ENCODE measurements around the gene ITGA8.
A peak's percentile ranks its signal among the peaks of the same experiment; 100 is the strongest.

Gene ITGA8

DNA sequence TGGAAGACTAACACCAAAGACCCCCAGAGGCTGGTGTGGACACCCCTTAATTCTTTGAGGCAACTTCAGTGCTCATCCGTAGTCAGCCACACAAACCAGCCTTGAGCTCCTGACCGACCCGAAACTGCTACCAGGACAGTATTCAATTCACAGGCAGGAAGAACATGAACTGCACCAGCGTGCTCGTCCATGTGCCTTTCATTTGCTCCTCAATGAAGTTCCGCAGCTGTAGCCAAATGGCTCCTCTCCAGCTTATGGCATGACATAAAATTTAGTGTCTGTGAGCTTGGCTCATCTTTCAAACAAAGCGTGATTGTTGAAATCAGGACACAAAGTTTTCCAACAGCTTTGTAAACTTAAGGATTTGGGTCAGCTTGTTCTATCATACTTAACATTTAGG is 204.5 kb downstream of the ITGA8 start:
- TF ChIP-seq, protein P1, sequence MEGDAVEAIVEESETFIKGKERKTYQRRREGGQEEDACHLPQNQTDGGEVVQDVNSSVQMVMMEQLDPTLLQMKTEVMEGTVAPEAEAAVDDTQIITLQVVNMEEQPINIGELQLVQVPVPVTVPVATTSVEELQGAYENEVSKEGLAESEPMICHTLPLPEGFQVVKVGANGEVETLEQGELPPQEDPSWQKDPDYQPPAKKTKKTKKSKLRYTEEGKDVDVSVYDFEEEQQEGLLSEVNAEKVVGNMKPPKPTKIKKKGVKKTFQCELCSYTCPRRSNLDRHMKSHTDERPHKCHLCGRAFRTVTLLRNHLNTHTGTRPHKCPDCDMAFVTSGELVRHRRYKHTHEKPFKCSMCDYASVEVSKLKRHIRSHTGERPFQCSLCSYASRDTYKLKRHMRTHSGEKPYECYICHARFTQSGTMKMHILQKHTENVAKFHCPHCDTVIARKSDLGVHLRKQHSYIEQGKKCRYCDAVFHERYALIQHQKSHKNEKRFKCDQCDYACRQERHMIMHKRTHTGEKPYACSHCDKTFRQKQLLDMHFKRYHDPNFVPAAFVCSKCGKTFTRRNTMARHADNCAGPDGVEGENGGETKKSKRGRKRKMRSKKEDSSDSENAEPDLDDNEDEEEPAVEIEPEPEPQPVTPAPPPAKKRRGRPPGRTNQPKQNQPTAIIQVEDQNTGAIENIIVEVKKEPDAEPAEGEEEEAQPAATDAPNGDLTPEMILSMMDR (conservative IDR thresholded peaks at IDR 0.05; ENCODE audit: control insufficient read depth, insufficient read depth, low read depth, low read length): no peak
- peak; percentile 75 for DNase-seq (ENCODE audit: low read depth)
- no peak overlapping the region for H3K4me3 ChIP-seq (ENCODE audit: control insufficient read depth, low read depth, low read length)

DNA sequence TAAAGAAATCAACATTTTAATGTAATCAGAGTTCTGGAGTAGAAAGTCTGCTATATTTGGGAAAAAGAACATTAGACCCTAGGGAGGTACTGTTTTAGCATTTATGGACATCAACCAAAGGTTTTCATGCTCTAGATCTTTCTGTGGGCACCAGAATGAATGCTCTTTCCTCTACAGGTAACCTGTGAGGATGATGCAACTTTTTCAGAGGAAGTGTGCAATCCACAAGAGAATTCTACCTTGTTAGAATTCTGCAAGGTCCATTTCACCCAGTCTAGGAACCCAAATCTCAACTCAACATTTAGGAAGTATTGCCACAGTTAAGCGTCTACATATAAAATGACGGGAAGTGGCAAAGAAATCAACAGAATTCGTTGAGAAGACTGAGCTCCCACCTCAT is 208.8 kb downstream of the ITGA8 start:
- TF ChIP-seq, protein P1 (conservative IDR thresholded peaks at IDR 0.05; ENCODE audit: control insufficient read depth, insufficient read depth, low read depth, low read length): no peak
- no peak overlapping the region for H3K4me3 ChIP-seq (ENCODE audit: control insufficient read depth, low read depth, low read length)
- DNase-seq (ENCODE audit: low read depth): no peak

DNA sequence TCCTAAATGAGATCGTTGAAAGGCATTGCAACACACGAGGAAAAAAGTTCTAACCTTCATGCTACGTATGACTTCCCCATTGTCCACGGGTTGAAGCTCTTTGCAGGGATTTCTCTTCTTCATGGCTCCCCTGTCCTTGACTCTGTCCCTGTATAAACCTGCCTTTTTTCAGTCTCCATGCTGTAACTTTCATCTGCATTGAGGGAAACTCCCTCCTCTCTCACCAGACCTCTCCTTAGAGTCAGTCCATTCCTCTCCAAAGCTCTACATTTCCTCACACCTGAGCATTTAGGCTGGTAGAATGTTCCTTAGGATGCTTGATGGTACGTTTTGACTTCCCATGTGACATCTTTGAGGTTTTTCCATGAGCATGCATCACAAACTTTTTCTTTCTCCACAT is 214.4 kb downstream of the ITGA8 start:
- TF ChIP-seq, protein P1 (conservative IDR thresholded peaks at IDR 0.05; ENCODE audit: control insufficient read depth, insufficient read depth, low read depth, low read length): no peak
- DNase-seq (ENCODE audit: low read depth): no peak
- H3K4me3 ChIP-seq (ENCODE audit: control insufficient read depth, low read depth, low read length): no peak overlapping the region

DNA sequence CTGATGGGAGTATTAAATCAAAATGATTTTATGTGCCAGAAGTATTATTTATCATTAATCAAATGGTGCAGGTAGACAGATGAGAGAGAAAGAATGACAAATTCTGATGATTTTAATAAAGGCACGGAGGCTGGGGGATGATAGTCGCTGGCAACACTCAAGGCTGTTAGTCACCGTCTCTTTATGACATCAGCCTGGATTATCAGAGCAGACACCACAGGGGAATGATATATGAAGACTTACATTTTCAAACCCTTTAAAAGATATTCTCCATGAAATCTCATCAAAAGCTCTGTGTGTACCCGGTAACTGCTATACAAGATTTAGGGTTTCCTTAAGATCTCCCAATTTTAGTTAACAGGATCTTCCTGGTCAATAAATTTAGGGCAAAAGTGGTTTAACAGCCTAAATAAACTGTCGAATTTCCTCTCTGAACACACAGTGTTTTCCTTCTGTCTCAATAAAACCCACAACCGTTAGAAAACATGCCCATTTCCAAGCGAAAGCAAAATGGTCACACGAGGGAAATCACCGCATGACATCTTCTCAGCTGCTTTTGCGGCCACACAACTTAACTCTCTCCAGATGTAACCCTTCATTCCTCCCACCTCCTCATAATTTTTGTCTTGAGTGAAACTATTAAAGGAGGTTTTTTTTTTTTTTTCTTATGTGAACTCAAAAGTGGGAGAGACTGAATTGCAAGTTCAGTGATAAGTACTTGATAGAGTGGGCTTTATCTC is 215.5 kb downstream of the ITGA8 start:
- no peak overlapping the region for H3K4me3 ChIP-seq (ENCODE audit: control insufficient read depth, low read depth, low read length)
- TF ChIP-seq, protein P1 (conservative IDR thresholded peaks at IDR 0.05; ENCODE audit: control insufficient read depth, insufficient read depth, low read depth, low read length): no peak
- DNase-seq (ENCODE audit: low read depth): peak; percentile 71

DNA sequence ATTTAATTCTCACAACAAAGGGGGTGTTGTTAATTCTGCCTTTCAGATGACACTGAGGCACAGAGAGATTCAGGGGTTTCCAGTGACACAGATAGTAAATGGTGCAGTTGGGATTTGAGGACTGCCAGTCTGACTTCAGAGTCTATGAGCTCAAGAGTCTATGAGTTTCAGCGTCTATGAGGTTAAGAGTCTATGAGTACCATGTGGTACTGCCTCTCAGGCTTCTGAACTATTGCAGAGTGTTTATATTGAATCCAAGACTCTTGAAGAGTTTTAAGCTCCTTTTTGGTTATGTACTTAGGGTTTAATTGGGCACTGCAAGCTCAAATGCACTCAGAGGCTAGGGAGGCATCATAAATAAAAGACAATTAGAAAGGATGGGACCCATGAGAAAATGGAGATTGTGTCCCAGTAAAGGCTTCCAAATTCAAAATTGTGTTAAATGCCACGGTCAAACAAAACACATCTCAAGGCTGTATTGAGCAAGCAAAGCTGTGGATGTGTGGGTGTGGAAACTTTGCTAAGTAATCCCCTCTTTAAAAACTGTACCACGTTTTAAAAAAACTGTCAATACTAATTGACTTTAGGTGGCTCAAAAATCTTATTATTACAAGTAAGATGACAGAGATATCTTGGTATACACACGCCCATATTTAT is 224.7 kb downstream of the ITGA8 start:
- TF ChIP-seq, protein P1 (conservative IDR thresholded peaks at IDR 0.05; ENCODE audit: control insufficient read depth, insufficient read depth, low read depth, low read length): no peak
- no peak for DNase-seq (ENCODE audit: low read depth)
- H3K4me3 ChIP-seq (ENCODE audit: control insufficient read depth, low read depth, low read length): no peak overlapping the region

DNA sequence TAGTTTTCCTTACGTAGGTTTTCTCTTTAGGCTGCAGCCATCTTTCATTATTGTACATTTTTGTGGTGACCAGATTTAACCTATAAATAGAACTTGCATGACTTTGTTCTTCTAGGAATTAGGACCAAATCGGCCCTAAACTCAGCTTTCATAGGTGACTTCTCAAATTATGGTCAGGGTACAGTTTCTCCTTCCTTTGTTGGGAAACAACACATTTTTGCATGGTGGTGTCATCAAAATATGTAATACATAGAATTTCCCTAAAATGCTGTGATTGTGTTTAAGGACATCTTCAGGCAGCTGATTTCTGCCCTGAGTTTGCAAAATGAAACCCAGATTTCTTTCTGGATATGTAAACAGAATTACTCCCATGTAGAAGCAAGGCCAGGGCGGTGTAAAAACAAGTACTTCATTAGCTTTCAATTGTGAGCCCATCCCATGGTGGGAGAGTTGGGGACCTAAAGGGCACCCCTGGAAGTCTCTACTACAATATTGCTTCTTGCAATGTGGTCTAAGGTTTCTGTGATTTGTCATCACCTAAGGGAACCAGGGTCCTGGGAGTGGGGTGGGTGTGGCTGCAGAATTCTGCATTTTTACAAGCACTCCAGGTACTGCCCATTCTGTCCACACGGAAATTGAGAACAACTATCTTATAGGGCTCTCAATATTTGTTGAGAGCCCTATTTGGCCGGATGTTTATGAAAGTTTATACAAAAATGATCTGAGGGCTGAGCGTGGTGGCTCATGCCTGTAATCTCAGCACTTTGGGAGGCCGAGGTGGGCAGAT is 227.7 kb downstream of the ITGA8 start:
- DNase-seq (ENCODE audit: low read depth): no peak
- no peak overlapping the region for H3K4me3 ChIP-seq (ENCODE audit: control insufficient read depth, low read depth, low read length)
- TF ChIP-seq, protein P1 (conservative IDR thresholded peaks at IDR 0.05; ENCODE audit: control insufficient read depth, insufficient read depth, low read depth, low read length): no peak
